HL-60 (cell line): ENCODE results near the gene NXPH1.

Experiments used
- DNase-seq, 2 experiments: peaks; one replicate each; pipeline ENCODE4 v3.0.0-alpha.2; 2010 to 2020; ENCODE audit warnings: low read depth in 1 of 2, low spot score in 1 of 2
- H3K27ac ChIP-seq: fragments of 250-450 bp; sonication (Bioruptor Pico); replicated peaks from 2 replicates; pipeline ENCODE4 v1.5.1; 2020; ENCODE audit warnings: mild to moderate bottlenecking, moderate library complexity
- H3K27me3 ChIP-seq: fragments of 250-450 bp; sonication (Bioruptor Pico); 2 replicates; pipeline ENCODE4 v1.5.1; 2021; ENCODE audit warnings: mild to moderate bottlenecking, moderate library complexity; ENCODE audit not compliant: insufficient read depth, poor library complexity, severe bottlenecking
- H3K4me3 ChIP-seq: replicated peaks from 2 replicates; pipeline ENCODE4 v1.5.1; 2011; ENCODE audit warnings: mild to moderate bottlenecking, control low read depth, low read length; ENCODE audit not compliant: insufficient read depth
- CTCF ChIP-seq: IDR thresholded peaks from one replicate; pipeline ENCODE4 v1.5.1; 2011; ENCODE audit warnings: low read length, control low read depth, inconsistent platforms; ENCODE audit not compliant: insufficient read depth
- GABPA ChIP-seq: IDR thresholded peaks from 2 replicates; pipeline ENCODE4 v1.6.1; 2012; ENCODE audit warnings: low read depth
- POLR2AphosphoS5 ChIP-seq: IDR thresholded peaks from 2 replicates; pipeline ENCODE4 v1.6.1; 2012; ENCODE audit warnings: low read depth
- REST ChIP-seq: IDR thresholded peaks from 2 replicates; pipeline ENCODE4 v1.6.1; 2012; ENCODE audit warnings: low read depth; ENCODE audit not compliant: insufficient replicate concordance

The NXPH1 gene

GRCh38 chr7:8435590-8436545 is 2.5 kb downstream of the NXPH1 start:
- Histone ChIP-seq H3K27me3 (peaks cover 69% of the 10 kb centered on the region), H3K27ac (no peak overlapping the region), H3K4me3 (no peak overlapping the region)
- no peak for DNase-seq
- TF ChIP-seq REST (no peak), POLR2AphosphoS5 (no peak)

- Histone ChIP-seq H3K4me3 (no peak overlapping the region), H3K27ac (no peak overlapping the region), H3K27me3 (peaks cover 71% of the 10 kb centered on the region)
- peak in 1 of 2 experiments; percentile 14 for DNase-seq
- TF ChIP-seq CTCF (peak; percentile 59), REST (peak; percentile 31), POLR2AphosphoS5 (no peak), GABPA (no peak)
These were observed 3.6 kb downstream of the NXPH1 start for GRCh38 chr7:8436965-8437364.

GRCh38 chr7:8437606-8438005 is 4.2 kb downstream of the NXPH1 start:
- TF ChIP-seq CTCF (no peak), REST (no peak), POLR2AphosphoS5 (no peak)
- H3K27ac ChIP-seq = no peak overlapping the region
- no peak for DNase-seq
- H3K4me3 ChIP-seq = no peak overlapping the region
- peaks cover 69% of the 10 kb centered on the region for H3K27me3 ChIP-seq
